NOMO-1 treated with DMSO at 0.1 percent for 48 hours (cell line): ENCODE data around the gene LMAN2L.

ENCODE experiments used
- DNase-seq: peaks from one replicate; lab custom pipeline; 2025; ENCODE audit not compliant: unreplicated experiment; lab: John Stamatoyannopoulos, UW

The LMAN2L gene

DNA sequence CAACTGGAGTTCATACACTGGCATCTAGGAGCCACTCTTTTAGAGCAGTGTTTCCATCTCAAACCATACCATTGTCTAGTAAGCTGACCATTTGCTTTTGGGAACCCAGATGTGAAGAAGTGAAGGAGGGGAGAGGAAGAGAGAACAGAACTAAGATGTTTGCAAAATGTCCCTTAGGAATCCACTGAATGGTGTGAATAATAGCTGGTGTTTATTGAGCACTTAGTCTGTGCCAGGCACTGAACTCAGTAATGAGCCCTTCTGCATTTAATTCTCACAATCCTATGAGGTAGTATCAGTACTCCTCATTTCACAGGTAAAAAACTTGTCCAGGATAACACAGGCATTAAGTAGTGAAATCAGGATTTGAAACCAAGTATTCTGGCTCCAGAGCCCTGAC lies 23.5 kb downstream of the LMAN2L start:
- no peak for DNase-seq

GRCh38 chr2:96715658-96716057 lies 24.2 kb downstream of the LMAN2L start:
- DNase-seq = no peak

DNA sequence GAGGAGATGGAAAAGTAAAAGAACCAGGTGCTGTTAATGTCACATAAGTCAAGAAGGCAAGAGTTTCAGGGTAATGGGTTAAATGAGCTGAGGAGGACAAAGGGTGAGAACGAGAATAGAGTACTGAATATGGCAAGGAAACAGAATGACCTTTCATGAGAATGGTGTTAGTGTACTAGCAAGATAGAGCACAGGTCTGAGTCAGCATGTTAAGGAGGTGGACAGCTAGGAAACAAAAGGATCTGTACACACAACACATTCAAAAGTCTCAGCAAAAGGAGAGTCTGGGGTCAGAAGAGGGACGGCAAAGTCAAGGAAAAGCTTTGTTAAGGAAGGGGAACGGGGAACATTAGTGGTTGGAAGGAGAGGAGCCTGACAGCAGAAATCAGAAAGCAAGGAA lies 28.9 kb downstream of the LMAN2L start:
- DNase-seq = no peak

DNA sequence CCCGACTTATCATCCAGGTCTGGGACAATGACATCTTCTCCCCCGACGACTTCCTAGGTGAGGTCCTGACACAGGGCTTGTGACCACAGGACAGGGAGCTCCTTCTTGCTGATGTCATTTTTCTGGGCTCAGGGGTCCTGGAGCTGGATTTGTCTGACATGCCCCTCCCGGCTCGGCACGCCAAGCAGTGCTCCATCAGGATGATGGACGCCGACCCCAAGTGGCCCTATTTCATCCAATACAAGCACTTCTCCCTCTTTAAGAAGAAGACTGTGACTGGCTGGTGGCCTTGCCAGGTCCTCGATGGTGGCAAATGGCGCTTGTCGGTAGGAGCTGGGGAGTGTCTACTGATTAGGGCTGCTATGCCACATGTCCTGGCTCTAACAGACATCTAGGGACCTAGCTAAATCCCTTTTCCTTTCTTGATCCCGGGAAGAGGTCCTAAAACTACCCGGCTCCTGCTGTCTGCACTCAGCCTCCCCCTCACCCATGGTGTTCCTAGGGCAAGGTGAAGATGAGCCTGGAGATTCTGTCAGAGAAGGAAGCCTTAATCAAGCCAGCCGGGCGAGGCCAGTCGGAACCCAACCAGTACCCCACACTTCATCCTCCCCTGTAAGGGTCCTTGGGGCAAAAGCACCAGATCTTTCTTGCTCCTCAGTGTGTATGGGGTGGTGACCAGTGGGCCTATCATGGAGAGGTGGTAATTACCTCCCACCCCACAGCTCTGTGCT lies 36.7 kb downstream of the LMAN2L start:
- no peak for DNase-seq

- DNase-seq = no peak
Measured at GRCh38 chr2:96702098-96702785, 37.6 kb downstream of the LMAN2L start.

DNA sequence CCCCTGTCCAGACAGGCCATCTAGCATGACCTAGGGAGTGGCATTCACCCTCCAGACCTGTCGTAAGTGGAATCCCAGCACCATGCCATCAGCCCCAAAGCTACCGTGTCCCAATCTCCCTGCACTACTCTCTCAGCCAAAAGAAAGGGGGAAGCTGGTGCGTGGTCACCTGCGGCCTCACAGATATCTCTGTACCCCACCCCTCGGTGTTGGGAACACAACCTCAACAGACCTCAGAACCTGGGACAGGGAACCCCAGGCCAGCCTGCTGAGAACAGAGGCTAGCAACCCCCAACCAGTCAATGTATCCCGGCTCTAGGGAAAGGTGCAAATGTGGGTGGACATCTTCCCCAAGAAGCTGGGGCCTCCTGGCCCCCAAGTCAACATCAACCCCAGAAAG lies 38.2 kb downstream of the LMAN2L start:
- no peak for DNase-seq

- no peak for DNase-seq
Measured at GRCh38 chr2:96700086-96700485, 39.8 kb downstream of the LMAN2L start.

DNA sequence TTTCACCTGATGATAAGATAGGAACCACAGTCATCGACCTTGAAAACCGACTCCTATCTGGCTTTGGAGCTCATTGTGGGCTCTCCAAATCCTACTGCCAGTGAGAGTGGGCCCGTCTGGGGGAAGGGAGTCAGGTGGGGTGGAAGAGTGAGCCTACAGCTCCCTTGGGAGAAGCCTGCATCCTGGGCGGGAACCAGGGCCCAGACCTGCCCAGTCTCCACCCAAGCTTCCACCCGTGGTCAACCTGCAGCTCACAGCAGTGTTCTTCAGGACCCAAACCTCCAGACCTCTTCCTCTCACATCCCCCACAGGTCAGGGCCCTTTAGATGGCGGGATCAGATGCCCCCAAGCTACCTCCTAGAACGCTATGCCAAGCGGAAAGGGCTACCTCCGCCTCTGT lies 40.2 kb downstream of the LMAN2L start:
- DNase-seq = no peak

GRCh38 chr2:96699021-96699420 lies 40.8 kb downstream of the LMAN2L start:
- no peak for DNase-seq

- no peak for DNase-seq
Measured at GRCh38 chr2:96698221-96698861, 41.5 kb downstream of the LMAN2L start.

DNA sequence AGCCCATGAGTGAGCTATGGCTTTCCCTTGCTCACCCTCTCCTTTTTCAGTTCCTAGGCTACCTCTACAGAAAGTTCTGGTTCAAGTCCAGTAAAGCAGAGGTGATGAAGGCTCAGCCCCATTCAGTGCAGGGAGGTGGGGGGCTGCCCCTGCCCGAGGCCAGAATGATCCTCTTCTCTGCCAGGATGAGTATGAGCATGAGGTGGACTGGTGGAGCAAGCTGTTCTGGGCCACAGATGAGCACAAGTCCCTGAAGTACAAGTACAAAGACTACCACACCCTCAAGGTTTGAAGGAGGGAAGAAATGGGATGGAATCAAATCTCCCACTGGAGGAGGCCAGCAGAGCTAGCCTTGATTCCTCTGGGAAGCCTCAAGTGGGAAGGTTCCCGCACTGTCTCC lies 42.4 kb downstream of the LMAN2L start:
- DNase-seq = no peak

- no peak for DNase-seq
Measured at GRCh38 chr2:96695602-96696001, 44.3 kb downstream of the LMAN2L start.

DNA sequence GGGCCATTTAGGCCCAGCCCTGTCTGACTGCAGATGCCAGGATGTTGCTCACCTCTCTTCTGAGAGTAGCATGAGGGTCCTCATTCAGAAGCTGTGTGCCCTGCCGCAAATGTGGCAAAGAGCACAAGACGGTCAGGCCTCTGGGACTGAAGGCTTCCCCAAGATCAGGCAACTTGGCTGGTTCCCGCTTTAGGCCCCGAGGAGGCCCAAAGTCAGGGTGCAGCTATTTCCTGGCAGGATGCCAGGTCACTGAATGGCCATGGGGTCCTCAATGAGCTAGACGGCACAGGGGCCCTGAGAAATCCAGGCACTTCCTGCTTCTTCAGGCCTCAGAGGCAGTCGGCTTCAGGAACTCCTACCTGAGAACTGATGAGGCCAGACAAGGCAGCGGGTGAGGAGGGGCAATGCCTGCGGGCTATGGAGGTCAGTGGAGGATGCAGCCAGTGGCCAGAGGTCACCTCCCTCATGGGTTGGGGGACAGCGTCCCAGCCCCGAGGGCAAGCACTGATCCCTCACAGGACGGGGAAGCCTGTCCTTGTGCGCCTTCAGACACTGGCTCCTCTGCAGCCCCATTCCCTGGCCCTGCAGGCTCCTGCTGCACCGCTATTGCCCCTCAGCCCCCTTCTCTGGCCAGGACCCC lies 44.9 kb downstream of the LMAN2L start:
- DNase-seq = no peak

GRCh38 chr2:96694279-96694678 lies 45.6 kb downstream of the LMAN2L start:
- DNase-seq = no peak

- DNase-seq = no peak
Measured at GRCh38 chr2:96693286-96694200, 46.3 kb downstream of the LMAN2L start.

DNA sequence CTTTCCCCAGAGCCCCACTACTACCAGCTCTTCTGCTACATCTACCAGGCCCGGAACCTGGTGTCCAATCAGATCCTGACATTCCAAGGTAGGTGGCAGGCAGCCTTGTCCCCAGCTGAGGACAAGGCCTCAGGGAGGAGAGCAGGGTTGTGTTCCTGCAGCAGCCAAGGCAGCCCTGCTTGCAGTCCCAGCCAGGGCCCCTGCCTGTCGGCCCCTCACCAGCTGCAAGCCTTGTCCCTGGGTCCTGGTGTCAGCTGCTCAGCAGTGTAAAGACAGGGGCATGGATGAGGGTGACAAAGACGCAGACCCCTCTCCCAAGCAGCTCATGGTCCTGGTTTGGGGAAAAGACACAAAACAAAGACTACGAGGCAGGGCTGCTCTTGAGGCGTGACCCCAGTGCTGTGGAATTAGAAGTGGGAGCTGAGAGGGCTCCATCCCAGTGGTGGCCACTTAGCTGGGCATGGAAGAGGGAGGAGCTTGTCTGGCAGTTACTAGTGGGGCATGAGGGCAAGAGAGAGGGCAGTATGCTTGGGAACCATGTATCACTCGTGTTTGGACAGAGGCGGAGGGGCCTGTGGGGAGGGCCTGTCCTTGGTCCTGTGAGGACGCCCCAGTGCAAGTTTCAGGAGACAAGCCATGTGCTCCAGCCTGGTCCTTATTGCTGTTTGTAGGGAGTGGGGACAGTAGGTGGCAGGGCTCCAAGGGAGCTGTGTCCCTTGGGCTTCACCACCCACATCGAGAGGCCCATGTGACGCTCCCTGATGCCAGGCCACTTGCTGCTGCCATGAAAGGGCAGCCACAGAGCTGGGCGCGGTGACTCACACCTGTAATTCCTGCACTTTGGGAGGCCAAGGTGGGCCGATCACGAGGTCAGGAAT lies 47.5 kb downstream of the LMAN2L start:
- no peak for DNase-seq

- DNase-seq = no peak
Measured at GRCh38 chr2:96691022-96691612, 48.7 kb downstream of the LMAN2L start.

DNA sequence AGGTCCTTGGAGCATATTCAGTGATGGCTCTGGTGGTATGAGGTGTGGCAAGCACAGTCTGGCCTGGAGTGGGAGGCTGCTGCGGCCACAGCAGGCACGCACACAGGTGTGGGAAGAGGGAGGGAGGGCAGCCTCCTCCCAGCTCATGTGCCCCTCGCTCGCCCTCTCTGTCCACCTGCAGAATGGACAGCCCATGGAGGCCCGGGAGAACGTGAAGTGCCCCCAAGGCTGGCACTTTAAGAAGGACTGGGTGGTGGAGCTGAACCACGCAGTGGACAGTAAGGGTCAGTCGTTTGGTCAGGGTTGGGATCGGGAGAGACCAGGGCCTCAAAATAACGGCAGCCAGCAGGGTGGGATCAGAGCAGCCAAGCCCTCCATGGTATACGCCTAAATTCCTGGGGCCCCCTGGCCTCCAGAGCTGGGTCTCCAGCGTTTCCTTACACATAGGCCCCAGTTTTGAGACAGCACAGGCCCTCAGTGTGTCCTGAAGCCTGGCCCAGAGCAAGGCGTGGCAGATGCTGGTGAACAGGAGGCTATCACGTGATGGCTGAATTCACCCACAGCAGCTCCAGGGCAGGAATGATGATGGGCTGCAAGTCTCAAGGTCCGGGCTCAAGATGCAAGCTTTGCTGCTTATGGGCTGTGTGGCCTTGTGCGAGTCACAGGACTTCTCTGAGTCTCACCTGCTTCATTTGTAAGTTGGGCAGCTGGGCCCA lies 49.4 kb downstream of the LMAN2L start:
- DNase-seq = no peak
